Suprapubic skin (tissue), 4 donors: ENCODE data around the gene TJP3. TPM values are rescaled to one million over a fixed set of nuclear protein-coding genes. Genes with fewer than 3 reads are reported as not detected.

Experiments used
- DNase-seq, 2 donors: peaks; one replicate each; pipeline ENCODE4 v3.0.0-alpha.2; 2019; ENCODE audit warnings: low spot score in 2 of 2
- H3K27ac ChIP-seq: fragments of 200-600 bp; sonication (generic); one replicate; pipeline ENCODE4 v1.5.1; 2019
- H3K27me3 ChIP-seq: fragments of 200-600 bp; sonication (generic); one replicate; pipeline ENCODE4 v1.5.1; 2019
- H3K36me3 ChIP-seq: fragments of 200-600 bp; sonication (generic); one replicate; pipeline ENCODE4 v1.5.1; 2019
- H3K4me1 ChIP-seq: fragments of 200-600 bp; sonication (generic); one replicate; pipeline ENCODE4 v1.5.1; 2019
- H3K4me3 ChIP-seq: fragments of 200-600 bp; sonication (generic); one replicate; pipeline ENCODE4 v1.5.1; 2019; ENCODE audit warnings: mild to moderate bottlenecking
- H3K9me3 ChIP-seq: fragments of 200-600 bp; sonication (generic); one replicate; pipeline ENCODE4 v1.5.1; 2019
- EP300 ChIP-seq: sonication (generic); formaldehyde crosslinking; IDR thresholded peaks from one replicate; pipeline ENCODE4 v1.6.1; 2017; ENCODE audit warnings: antibody characterized with exemption
- POLR2A ChIP-seq, 2 donors: fragments of 450-650 bp; IDR thresholded peaks; one replicate each; pipeline ENCODE4 v1.6.1; 2017; ENCODE audit warnings: antibody characterized with exemption in 2 of 2, mild to moderate bottlenecking in 2 of 2, moderate library complexity in 2 of 2
- POLR2AphosphoS5 ChIP-seq, 3 donors: sonication (generic); formaldehyde crosslinking; IDR thresholded peaks; one replicate each; pipeline ENCODE4 v1.6.1; 2017; ENCODE audit warnings: antibody characterized with exemption in 3 of 3
- WGBS: methylation state at CpG from one replicate; pipeline ENCODE4 v1.1.5; 2018; 5-methylcytosine and 5-hydroxymethylcytosine counted together
- total RNA-seq, 4 donors: library from RNA; depleted of rRNA; stranded (reverse); fragments of >200 nt; gene quantifications; one replicate each; pipeline ENCODE4 v1.1.0, GENCODE V29; 2016
- TF ChIP-seq, protein P1 (sequence below), 2 donors: fragments of 200-600 bp in 1 of 2; fragments of 450-650 bp in 1 of 2; sonication (generic) in 1 of 2; IDR thresholded peaks; one replicate each; pipeline ENCODE4 v1.5.1; 2016 to 2019; ENCODE audit warnings: antibody characterized with exemption in 2 of 2, mild to moderate bottlenecking in 1 of 2, moderate library complexity in 1 of 2

Gene TJP3
- total RNA-seq, 4 donors from 2014 or later: 11.4 to 28.1 (median 20.1) TPM

DNA sequence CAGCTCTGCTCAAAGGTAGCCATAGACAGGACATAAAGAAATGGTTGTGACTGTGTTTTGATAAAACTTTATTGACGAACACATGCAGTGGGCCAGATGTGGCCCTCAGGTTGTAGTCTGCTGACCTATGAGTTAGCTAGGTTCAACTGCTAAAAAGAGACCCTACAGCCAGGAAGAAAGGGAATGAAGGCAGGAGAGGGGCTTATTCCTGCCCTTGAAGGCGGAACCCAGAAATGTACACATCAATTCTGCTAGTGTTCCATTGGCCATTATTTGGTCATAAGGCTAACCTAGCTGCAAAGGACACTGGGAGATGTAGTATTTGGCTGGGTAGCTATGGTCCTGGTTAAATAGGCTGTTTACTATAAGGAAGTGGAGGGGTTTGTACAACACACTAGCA, 35.3 kb downstream of the TJP3 start:
- Histone ChIP-seq H3K4me3 (no peak overlapping the region), H3K27ac (no peak overlapping the region), H3K9me3 (no peaks in the 10 kb centered on the region), H3K36me3 (no peaks in the 10 kb centered on the region), H3K4me1 (no peaks in the 10 kb centered on the region), H3K27me3 (no peaks in the 10 kb centered on the region)
- WGBS: 95% methylated on average over 2 of the region's 2 CpGs
- no peak for TF ChIP-seq POLR2A (IDR thresholded peaks at IDR 0.05)
- TF ChIP-seq POLR2AphosphoS5 (IDR thresholded peaks at IDR 0.05): no peak
- no peak for TF ChIP-seq EP300
- TF ChIP-seq, protein P1, sequence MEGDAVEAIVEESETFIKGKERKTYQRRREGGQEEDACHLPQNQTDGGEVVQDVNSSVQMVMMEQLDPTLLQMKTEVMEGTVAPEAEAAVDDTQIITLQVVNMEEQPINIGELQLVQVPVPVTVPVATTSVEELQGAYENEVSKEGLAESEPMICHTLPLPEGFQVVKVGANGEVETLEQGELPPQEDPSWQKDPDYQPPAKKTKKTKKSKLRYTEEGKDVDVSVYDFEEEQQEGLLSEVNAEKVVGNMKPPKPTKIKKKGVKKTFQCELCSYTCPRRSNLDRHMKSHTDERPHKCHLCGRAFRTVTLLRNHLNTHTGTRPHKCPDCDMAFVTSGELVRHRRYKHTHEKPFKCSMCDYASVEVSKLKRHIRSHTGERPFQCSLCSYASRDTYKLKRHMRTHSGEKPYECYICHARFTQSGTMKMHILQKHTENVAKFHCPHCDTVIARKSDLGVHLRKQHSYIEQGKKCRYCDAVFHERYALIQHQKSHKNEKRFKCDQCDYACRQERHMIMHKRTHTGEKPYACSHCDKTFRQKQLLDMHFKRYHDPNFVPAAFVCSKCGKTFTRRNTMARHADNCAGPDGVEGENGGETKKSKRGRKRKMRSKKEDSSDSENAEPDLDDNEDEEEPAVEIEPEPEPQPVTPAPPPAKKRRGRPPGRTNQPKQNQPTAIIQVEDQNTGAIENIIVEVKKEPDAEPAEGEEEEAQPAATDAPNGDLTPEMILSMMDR (IDR thresholded peaks at IDR 0.05): no peak
- no peak for DNase-seq

GRCh38 chr19:3745363-3746045, 37.3 kb downstream of the TJP3 start:
- Histone ChIP-seq H3K4me1 (no peaks in the 10 kb centered on the region), H3K9me3 (no peaks in the 10 kb centered on the region), H3K27ac (no peak overlapping the region), H3K36me3 (peaks cover 10% of the 10 kb centered on the region), H3K4me3 (no peak overlapping the region), H3K27me3 (no peaks in the 10 kb centered on the region)
- WGBS: 81% methylated on average over 8 of the region's 8 CpGs
- no peak for TF ChIP-seq EP300
- no peak for TF ChIP-seq POLR2AphosphoS5 (IDR thresholded peaks at IDR 0.05)
- TF ChIP-seq, protein P1 (IDR thresholded peaks at IDR 0.05): no peak
- no peak for TF ChIP-seq POLR2A (IDR thresholded peaks at IDR 0.05)
- no peak for DNase-seq

GRCh38 chr19:3746371-3747056, 38.3 kb downstream of the TJP3 start:
- H3K9me3 ChIP-seq: no peaks in the 10 kb centered on the region
- no peak overlapping the region for H3K27ac ChIP-seq
- 61% methylated on average over 31 of the region's 31 CpGs for WGBS
- peaks cover 20% of the 10 kb centered on the region for H3K36me3 ChIP-seq
- TF ChIP-seq POLR2AphosphoS5 (IDR thresholded peaks at IDR 0.05) (no peak), POLR2A (IDR thresholded peaks at IDR 0.05) (no peak), EP300 (no peak)
- TF ChIP-seq, protein P1 (IDR thresholded peaks at IDR 0.05): no peak
- no peaks in the 10 kb centered on the region for H3K4me1 ChIP-seq
- H3K4me3 ChIP-seq: no peak overlapping the region
- DNase-seq: no peak
- H3K27me3 ChIP-seq: no peaks in the 10 kb centered on the region

DNA sequence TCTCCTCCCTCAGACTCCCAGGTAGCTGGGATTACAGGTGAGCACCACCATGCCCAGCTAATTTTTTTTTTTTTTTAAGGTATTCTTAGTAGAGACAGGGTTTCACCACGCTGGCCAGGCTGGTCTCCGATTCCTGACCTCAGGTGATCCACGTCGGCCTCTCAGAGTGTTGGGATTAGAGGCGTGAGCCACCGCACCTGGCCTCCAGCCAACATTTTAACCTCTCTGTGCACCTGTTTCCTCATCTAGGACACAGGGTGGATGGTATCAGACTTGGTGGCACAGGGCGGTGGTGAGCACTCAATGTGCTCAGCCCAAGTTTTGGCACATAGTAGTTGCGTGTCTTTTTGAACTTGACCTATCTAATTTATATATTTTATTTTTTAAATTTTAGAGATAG, 40.8 kb downstream of the TJP3 start:
- Histone ChIP-seq H3K4me1 (no peaks in the 10 kb centered on the region), H3K36me3 (peaks cover 43% of the 10 kb centered on the region), H3K9me3 (no peaks in the 10 kb centered on the region), H3K27ac (no peak overlapping the region), H3K27me3 (no peaks in the 10 kb centered on the region), H3K4me3 (no peak overlapping the region)
- WGBS: 94% methylated on average over 2 of the region's 8 CpGs
- no peak for DNase-seq
- TF ChIP-seq, protein P1 (IDR thresholded peaks at IDR 0.05): no peak
- TF ChIP-seq POLR2AphosphoS5 (IDR thresholded peaks at IDR 0.05): no peak
- TF ChIP-seq EP300: no peak
- no peak for TF ChIP-seq POLR2A (IDR thresholded peaks at IDR 0.05)

- DNase-seq: no peak
- Histone ChIP-seq H3K36me3 (peaks cover 49% of the 10 kb centered on the region), H3K4me3 (no peak overlapping the region), H3K27ac (no peak overlapping the region), H3K27me3 (no peaks in the 10 kb centered on the region), H3K9me3 (no peaks in the 10 kb centered on the region), H3K4me1 (no peaks in the 10 kb centered on the region)
- no peak for TF ChIP-seq POLR2AphosphoS5 (IDR thresholded peaks at IDR 0.05)
- WGBS: 95% methylated on average over 2 of the region's 2 CpGs
Measured at GRCh38 chr19:3750211-3750610, 42.0 kb downstream of the TJP3 start.
